Mucosa of gallbladder (tissue), 1 donor: ENCODE data around the gene MS4A15. TPM values are rescaled to one million over a fixed set of nuclear protein-coding genes. Genes with fewer than 3 reads are reported as not detected.

Experiments
- DNase-seq: peaks from one replicate; pipeline ENCODE4 v3.0.0-alpha.2; 2020; ENCODE audit warnings: low spot score
- total RNA-seq: library from RNA; stranded (reverse); gene quantifications from one replicate; pipeline ENCODE4 v1.2.1, GENCODE V29; 2021
- donor health status: DM: no; HTN: no; CAD: no.

The MS4A15 gene
- total RNA-seq, 1 donor from 2014 or later: not detected

DNA sequence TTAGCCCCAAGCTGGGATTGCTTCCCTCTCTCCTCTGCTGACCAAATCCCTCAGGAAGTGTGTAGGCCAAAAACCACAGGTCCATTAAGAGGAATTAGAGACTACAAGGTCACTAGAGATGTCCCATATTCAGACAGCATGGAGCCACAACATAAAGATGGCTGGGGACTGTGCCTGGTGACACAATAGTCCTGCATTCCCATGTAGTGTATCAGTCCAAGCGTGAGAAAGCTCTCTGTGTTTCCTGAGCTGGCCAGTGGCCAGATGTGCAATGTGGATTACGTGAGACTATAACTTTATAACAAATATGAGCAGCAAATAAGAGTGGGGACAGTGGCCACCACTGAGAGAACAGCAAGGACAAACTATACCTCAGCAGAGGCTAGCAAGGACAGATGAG is 20.9 kb downstream of the MS4A15 start:
- DNase-seq: no peak

DNA sequence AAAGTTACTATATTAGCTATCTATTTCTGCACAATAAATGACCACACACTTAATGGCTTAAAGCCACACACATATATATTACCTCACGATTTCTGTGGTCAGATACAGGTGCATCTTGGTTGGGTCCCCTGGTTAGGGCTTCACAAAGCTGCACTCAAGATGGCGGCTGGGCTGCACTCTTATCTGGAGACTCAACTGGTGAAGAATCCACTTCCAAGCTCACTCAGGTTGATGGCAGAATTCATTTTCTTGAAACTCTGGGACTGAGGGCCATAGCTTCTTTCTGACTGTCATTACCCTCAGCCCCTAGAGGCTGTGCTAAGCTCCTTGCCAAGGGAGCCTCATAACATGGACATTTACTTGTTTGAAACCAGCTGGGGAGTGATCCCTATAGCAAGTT is 23.4 kb downstream of the MS4A15 start:
- DNase-seq: no peak

DNA sequence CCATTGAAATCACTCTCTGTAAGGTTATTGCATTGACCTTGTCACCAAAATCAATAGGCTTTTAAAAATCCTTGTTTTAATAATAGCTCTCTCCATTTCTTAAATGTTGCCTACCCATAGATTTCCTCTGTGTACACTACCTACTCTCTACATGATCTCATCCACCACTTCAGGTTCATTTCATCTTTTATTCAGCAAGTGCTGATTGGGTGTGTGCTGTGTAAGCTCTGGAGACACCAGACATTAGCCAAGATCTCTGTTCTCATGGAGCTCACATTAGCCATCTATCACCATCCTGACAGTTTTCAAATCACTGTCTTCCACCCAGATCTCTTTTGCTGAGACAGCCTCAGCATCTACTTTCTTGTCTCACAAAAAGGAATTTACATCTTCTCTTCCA is 24.1 kb downstream of the MS4A15 start:
- no peak for DNase-seq

DNA sequence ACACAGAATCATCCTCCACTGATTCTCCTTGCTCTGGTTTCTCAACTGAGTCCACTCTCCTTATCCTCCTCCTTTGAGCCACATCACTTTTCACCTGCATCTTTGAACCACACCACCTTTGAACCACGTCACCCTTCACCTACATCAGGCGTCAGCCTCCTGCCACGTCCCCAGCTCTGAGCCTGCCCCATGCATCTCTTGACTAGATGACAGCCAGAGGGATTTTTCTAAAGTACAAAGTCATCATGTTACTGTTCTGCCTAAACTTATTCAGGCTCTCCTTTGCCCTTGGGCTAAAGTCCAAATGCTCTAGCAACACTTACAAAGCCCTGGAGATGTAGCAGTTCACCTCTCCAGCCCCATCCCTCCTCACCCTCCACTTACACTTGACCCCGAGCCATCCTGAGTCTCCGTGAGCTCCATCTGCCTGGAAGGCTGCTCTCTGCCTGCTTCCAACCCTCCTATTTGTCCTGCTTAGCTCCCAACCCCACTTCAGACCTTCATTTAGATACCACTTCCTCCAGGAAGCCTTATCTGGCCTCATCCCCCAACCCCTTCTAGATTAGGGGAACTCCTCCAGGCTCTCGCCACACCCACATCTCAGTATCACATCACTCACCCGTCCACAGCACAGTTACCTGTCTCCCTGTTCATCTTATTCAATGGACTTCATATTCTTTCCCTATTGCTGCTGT is 24.8 kb downstream of the MS4A15 start:
- DNase-seq: no peak

DNA sequence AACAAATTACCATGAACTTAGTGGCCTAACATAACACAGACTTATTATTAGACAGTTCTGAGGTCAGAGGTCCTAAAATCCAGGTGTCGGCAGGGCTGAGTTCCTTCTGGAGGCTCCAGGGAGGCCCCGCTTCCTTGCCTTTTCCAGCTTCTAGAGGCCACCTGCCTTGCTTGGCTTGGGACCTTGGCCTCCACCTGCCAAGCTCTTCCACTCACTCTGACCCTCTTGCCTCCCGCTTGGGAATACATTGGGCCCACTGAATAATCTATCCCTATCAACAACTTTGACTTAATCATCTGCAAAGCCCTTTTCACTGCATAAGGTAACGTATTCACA is 25.3 kb downstream of the MS4A15 start:
- no peak for DNase-seq

DNA sequence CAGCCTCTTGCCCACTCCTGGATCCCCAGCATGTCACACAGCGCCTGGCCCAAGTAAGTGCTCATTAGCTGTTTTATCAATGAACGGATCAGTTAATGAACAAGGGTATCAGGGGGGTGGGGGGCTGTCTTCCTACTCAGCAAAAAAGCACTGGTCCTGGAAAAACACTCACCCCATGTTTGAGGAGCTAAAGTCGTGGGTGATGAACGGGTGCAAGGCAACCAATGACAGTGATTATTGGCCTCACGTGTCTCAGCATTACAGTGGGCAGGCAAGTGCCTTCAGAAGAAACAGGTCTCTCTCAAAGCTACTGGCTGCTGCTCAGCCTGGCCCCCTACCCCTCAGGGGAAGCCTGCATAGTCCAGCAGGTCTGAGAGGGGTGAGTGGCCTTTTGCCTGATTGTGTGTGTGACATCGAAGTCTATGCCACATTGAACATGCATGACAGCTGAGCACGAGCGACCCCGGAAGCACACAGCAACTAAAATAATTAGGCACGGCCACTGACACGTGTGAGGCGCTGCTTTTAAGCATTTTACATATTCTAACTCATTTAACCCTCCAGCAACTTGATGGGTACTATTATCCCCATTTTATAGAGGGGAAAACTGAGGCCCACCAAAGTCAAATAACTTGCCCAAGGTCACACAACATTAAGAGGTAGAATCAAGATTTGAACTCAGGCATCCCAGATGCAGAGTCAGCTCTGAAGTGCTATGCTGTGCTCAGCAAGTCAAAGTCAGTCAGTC is 25.9 kb downstream of the MS4A15 start:
- no peak for DNase-seq

DNA sequence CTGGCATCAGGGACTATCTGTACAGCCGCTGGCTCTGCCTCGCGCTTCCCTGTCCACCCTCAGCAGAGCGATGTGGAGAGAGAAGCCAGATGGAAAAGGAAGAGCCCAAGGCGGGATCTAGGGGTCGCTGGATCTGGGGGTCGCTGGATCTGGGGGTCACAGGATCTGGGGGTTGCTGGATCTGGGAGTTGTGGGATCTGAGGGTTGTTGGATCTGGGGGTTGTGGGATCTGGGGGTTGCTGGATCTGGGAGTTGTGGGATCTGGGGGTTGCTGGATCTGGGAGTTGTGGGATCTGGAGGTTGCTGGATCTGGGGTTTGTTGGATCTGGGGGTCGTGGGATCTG is 26.4 kb downstream of the MS4A15 start:
- no peak for DNase-seq

DNA sequence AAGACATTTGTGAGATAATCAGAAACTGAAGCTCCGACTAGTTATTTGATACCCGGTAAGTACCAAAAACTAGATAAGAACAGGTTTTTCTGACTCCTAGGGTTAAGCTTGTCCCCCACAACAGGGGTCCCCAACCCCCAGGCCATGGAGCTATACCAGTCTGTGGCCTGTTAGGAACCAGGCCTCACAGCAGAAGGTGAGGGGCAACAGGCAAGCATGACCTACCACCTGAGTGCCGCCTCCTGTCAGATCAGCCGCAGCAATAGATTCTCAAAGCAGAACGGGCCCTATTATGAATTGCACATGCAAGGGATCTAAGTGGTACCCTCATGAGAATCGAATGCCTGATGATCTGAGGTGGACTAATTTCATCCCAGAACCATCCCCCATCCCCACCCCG is 27.2 kb downstream of the MS4A15 start:
- no peak for DNase-seq

DNA sequence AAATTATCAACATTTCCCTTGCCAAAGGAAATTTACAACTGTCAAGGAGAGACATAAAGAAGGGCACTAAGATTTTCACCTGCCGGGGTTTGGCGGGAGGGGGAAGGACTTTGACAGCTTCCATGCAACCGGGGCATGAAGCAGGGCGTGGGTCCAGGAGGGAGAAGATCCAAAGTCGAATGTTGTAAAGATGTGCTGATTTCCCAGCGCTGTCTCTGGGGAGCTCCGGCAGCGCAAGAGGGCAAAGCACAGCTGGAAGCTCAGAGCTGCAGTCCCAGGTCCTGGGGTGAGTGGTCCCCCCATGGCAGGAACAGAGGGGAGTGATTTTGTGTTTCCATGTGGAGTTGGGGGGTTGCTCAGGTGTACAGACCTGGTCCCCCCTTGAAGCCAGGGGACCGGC is 28.5 kb downstream of the MS4A15 start, which contains the start of gene MS4A10:
TSS of gene MS4A10 (plus strand) at position 198 of the 400 bp plus-strand sequence. CDS start 5,003 bp downstream, outside the sequence.
- DNase-seq: no peak

DNA sequence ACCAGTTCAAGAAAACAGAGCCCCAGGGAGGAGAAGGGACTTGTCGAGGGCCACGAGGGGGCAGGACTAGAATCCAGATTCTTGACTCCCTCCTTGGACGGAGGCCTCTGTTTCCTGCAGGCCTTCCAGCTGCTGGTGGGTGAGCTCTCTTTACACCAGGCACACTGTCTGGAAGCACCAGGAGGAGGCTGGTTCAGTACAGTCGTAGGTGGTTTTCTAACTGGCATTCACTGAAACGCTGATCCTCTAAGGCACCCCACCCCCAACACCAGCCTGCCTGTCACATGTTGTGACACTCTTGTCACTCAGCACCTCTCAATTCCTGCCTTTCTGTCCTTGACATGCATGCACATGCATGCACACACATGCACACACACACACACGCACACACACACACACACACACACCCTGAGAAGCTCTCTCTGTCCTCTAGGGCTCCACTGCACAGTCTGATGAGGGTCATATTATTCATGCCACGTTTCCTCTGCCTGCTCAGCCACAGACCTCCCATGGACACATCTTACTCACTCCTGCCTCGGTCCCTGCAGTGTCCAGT is 29.2 kb downstream of the MS4A15 start:
- DNase-seq: no peak

DNA sequence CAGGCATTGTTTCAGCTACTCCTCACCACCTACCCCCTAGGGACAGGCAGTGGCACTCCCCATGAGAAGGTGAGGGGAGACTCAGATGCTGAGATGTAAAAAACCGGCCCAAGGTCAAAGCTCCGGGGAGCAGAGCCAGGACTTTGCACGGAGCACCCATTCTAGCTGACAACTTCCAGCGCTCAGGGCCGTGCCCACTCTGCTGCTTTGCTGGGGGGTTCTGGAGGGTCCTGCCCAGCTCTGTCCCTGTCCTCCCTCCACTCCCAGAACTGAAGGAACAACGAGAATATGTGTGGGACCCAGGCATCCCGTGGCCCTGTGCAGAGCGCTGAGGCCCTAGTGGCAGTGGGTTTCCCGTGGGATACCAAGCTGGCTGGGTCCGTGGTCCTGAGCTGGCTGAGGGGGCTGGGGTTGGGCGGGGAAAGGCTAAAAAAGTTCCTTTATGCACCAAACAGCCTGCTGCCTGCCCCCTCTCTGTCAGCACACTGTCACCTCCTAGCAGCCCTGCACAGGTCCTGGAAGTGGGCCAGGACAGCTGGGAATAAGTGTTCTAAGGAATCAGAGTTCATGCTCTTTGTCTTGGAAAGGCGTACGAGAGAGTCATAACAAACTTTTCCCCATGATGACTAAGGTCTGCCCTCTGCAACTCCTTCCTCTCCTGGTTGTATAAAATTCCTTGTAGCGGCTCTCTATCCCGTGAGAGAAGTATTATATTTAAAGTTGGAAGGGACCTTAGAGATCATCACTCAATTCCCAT is 30.3 kb downstream of the MS4A15 start:
- no peak for DNase-seq

DNA sequence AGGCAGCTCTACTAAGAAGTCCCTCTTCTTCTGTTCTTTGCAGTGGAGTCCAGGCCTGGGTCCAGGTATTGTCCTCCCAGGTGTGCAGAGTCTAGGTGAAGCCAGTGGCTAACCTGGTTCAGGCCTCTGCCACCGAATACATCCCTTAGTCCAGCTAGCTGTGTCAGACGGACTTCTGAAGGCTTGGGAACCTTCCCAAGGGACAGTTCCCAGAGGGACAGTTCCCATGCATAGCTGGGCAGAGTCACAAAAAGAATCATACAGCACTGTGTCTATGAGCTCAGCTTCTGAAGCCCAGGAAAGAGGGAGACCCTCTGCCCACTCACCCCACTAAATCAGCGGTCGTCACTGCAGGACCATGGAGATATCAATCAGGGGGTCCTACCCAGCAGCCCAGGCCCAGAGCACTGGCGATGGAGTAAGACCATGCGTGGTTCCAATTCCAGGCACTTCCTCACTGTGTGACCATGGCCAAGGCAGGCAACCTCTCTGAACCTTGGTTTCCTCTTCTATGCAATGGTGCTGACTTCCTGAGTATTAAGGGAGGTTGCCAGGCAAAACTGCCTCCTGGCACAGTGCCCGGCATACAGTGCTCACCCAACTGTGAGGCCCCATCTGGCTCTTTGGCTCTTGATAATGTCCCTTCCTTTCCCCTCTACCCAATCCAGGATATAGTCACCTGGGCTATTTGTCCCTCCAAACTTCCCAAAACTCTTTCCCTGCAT is 31.9 kb downstream of the MS4A15 start:
- DNase-seq: no peak

DNA sequence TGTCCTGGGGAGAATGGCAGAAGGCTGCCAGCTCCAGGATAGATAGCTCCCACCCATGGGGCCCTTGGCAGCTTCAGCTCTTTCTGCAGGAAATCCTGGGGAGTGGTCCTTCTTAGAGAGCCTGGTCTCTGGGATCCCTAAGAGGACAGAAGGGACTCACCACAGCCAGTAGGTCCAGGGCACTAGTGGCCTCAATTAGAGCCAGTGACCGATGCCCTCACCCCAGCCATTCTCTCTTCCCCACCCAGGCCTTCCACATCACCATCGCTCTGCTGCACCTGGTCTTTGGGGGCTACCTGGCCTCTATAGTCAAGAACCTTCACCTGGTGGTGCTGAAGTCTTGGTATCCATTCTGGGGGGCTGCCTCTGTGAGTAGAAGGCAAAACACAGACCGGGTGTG is 34.1 kb downstream of the MS4A15 start:
- DNase-seq: no peak

DNA sequence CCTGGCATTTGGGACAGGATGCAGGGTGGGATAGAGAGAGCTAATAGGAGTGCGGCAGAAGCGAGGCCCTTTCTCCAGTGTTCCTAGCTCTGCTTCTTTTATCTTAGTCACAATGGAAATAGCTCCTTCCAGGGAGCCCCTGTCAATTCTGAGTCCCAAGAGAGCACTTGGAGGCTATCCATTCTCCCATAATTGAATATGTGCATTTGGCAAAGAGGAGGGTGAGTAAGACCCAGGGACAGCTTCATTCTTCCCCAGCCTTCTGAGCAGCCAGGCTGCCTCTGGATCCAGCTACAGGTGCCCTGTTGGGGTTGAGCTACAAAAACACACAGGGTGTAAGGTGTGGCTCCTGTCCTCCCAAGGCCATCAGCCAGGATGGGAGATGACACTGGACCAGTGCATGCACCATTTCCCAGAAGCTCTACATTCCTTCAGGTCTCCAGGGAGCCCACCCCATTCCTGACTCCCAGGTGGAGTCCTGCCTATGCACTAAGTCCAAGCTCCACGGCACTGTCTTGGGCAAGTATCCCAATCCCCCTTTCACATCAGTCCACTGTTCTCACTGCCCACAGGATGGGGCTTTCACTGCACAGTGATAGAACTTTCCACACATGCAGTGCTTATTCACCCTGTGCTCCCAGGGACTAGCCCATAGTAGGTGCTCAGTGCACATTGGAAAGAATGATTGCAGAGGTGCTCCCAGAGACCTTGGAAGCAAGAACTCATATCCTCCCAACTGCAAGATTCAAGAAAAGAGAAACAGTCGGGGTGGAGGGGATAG is 34.7 kb downstream of the MS4A15 start:
- no peak for DNase-seq

DNA sequence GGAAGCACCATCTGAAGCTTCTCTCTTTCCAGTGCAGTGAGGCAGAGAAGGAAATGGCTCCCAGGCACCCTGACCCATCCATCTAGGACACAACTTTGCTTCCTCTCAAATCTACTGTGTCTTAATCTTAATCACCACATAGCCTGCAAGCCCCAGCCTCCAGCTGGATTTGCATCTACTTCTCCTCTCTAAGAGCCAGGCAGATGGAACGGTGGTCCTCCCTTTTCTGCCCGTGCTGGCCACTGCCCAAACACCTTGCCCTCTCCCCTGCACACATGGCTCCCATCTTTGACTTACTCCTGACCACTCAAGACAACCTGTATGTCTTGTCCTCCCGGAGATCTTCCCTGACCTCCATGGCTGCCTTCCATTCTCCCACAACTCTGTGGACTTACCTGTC is 35.9 kb downstream of the MS4A15 start:
- no peak for DNase-seq

DNA sequence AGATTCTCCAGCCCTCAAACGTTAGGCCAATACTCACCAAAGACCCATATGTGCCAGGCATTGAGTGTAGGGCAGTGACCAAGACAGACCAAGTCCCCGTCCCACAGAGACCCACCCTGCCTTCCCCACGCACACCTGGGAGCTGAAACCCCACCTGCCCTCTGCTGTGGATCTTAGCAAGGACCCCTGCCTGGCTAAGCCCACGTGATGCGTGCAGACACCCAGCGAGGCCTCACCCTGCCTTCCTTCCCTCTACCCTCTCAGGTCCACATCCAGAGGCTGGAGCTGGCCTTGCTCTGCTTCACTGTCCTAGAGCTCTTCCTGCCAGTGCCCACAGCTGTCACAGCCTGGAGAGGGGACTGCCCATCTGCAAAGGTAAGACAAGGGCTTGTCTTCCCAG is 38.6 kb downstream of the MS4A15 start:
- no peak for DNase-seq

DNA sequence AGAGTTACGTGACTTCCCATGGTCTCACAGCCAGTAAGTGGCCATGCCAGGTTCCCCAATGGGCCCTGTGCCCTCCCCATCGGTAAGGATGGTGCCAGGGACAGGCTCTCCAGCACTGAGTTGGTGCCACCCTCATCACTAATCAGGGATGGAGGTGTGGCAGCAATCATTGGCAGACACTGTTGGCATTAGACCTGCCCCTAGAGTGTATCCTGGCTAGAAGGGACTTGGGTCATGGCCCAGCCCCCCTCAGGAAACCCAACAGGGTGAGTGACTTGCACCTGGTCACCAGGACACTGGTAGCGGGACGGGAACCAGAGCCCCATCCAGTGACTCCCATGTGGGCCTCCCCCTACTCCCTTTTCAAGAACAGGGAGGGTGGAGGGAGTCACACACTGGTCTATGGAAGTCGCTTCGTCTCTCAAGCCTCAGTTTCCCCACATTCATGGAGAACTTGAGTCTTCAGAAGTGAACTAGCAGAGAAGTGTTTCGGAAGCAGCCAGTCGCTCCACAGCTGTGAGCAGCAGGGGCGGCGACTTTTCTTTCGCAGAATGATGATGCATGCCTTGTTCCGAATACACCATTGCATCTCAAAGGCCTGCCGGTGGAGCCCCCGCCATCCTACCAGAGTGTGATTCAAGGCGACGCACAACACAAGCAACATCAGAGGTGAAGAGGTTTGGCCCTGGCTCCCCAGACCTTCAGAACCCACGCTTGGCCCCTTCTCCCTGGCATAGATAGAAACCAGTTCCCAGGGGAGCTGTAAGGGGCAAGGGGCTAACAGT is 41.4 kb downstream of the MS4A15 start:
- DNase-seq: no peak

DNA sequence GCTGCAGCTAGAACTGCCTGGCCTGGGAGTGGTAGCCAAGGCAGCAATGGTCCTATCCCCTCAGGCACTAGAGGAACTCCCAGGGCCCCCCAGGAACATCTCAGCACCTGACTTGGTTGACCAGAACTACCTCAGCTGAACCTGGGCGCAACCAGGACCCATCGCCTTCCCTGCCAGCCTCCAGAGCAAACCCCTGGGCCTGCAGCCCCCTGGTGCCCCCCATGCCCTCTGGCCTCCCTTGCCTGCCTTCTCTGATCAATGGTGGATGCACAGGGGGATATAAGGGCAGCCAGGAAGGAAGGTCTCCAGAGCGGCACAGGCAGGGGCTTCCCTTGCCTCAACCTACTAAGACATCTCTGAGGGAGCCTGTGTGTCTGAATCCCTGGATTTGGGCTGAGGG is 42.0 kb downstream of the MS4A15 start:
- DNase-seq: no peak

DNA sequence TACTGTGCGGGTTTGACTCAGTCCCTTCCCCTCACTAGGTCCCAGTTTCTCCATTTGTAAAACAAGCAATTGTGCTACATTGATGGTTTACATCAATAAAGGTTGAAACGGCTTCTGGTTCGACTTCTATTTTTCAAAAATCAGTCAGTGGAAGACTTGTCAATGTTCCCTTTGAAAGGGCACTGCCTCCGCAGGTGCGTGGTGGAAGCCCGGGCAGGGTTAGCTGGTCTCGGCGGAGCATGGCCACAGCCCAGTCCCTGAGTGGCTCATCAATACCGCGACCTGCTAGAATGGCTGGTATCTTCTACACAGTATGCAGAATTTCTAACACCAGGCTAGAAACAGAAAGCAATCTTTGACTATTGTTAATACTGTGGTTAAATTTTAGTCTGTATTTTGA is 44.5 kb downstream of the MS4A15 start:
- DNase-seq: no peak

DNA sequence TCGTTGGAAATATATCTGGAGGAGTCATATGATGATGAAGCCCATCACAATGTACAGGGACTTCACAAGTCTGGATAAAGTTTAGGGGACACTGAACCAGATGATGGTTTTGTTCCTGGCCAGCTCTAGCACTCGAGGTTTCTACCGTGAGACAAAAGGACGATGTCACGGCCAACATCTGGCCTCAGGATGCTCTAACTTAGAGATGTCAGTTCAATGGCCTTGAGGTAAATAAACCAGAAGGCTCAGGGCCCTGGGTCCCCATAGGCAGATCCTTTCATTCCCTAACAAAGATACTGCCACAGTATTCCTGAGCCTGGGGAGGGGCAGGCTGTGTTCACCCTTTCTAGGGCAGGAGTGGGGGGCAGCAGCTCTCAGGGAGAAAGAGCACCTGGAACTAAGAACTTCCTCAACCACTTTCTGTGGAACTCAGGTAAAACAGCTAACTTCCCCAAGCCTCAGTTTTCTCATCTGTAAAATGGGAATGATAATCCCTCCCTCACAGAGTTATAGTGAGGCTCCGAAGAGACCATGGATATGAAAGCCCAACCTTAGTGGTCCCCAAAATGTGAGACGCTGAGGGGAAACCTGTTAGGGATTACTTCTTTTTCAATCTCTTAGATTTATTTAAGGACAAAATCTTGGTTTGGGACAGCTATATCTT is 46.7 kb downstream of the MS4A15 start:
- DNase-seq: no peak
